Activated CD4-positive, alpha-beta memory T cell treated with anti-CD3 and anti-CD28 coated beads for 36 hours (primary cell): ENCODE measurements around the gene CROCC2. TPM values are rescaled to one million over a fixed set of nuclear protein-coding genes. Genes with fewer than 3 reads are reported as not detected.
A peak's percentile ranks its signal among the peaks of the same experiment; 100 is the strongest.

ENCODE experiments used
- CTCF ChIA-PET: fragments of 350-600 bp; sonication (Branson Sonifier 250); formaldehyde crosslinking; loops from one replicate; lab custom pipeline; 2021; ENCODE audit warnings: antibody characterized with exemption, inconsistent platforms; lab: Charles Lee
- POLR2A ChIA-PET: fragments of 350-600 bp; sonication (Branson Sonifier 250); formaldehyde crosslinking; loops from one replicate; lab custom pipeline; 2021; ENCODE audit warnings: antibody characterized with exemption; lab: Charles Lee
- DNase-seq: peaks from one replicate; pipeline ENCODE4 v3.0.0-alpha.2; 2020
- H3K27ac Mint-ChIP-seq: one replicate; pipeline ENCODE4 v1.8.0; 2021; ENCODE audit warnings: mixed read lengths
- H3K27me3 Mint-ChIP-seq: one replicate; pipeline ENCODE4 v1.8.0; 2021; ENCODE audit warnings: mixed read lengths
- H3K36me3 Mint-ChIP-seq: one replicate; pipeline ENCODE4 v1.8.0; 2021; ENCODE audit warnings: mixed read lengths
- H3K4me1 Mint-ChIP-seq: one replicate; pipeline ENCODE4 v1.8.0; 2021; ENCODE audit warnings: low read depth, mixed read lengths
- H3K4me3 Mint-ChIP-seq: one replicate; pipeline ENCODE4 v1.8.0; 2021; ENCODE audit warnings: mild to moderate bottlenecking, mixed read lengths
- H3K9me3 Mint-ChIP-seq: one replicate; pipeline ENCODE4 v1.8.0; 2021; ENCODE audit warnings: mixed read lengths
- intact Hi-C: fragments of 100-400 bp; cut with micrococcal nuclease; formaldehyde crosslinking; loops from one replicate; pipeline ENCODE4 v1.15.1; 2023
- total RNA-seq, 2 experiments: library from RNA; stranded (reverse); gene quantifications; one replicate each; pipeline ENCODE4 v1.2.3, GENCODE V29; 2021

CROCC2 gene
- total RNA-seq, 2 experiments from 2014 or later: not detected

DNA sequence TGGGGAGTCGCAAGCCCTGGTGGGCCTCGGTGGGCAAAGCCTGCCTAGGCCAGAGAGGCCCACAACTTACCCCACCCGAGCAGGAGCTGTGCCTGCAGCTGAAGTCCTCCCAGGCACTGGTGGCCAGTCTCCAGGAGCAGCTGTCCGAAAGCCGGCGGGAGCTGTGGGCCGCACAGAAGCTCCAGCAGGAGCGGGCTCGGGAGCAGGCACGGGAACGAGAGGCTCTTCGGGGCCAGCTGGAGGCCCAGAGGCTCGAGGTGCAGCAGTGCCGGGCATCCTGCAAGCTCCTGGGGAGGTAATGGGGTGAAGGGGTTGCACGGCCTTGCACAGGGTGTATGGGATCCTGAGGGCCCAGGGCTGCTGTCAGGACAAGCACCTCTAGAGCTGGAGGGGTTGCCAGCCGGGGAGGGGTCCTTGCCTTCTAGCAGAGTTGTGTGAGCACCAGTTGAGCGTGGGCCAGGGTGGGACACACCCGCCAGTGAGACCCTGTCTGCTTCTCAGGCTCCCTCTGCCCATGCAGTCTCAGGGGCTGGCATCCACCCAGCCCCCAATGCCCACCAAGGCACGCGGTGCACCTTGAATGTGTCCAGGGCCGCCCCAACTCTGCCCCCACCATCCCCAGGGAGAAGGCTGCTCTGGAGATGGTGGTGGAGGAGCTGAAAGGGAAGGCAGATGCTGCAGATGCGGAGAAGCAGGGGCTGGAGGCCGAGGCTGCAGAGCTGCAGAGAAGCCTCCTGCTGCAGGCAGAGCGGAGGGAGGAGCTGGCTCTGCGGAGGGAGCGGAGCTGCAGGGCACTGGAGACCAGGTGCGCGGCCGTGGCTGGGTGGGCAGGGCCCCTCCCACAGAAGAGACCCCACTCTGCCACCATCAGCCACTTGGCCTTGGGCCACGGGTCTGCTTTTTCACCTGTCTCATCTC is 27.2 kb downstream of the CROCC2 start:
- intact Hi-C loops: no loop called here
- peak; percentile 3 for DNase-seq

DNA sequence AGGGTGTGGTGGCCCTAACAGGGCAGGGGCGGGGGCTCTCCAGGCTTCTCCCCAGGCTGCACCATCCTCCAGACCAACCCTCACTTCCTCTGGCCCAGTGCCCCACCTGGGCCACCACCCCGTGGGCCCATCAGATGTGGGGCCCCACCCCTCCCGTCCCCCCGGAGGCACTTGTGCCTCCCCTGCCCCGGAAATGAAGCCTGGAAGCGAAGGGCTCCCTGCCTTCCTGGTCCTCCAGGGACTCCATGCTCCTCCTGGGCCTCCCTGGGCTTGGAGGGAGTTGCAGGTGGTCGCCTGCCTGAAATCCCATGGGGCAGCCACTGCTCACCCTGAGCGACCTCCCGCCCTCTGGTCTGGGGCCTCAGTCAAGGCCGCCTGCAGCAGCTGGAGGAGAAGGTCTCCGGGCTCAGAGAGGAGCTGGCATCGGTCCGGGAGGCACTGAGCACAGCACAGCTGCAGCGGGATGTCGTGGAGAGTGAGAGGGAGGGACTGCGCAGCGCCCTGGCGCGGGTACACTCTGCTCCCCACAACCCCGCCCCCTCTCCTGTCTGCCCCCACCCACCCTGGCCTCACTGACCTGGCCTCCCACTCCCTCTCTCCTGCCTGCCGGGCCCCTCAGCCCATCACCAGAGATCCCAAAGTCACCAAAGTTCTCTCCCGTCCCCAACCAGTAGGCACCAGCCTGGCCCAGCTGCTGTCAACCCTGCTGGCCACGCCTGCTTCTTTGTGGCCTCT is 28.0 kb downstream of the CROCC2 start:
- intact Hi-C loops: no loop called here
- peak; percentile 4 for DNase-seq
- CTCF ChIA-PET: interaction anchor here (1.2 kb wide), 1 partner anchor 20 kb away, joined by 3 read pairs; no protein-coding TSS in a partner anchor
- Mint-ChIP-seq H3K4me3 (no peak overlapping the region), H3K27ac (no peak overlapping the region), H3K9me3 (peaks cover 15% of the 10 kb centered on the region), H3K36me3 (no peaks in the 10 kb centered on the region), H3K4me1 (no peaks in the 10 kb centered on the region), H3K27me3 (peaks cover under 1% of the 10 kb centered on the region)
- POLR2A ChIA-PET: no interaction called here

More for the DNA sequence above, 27.2 kb downstream of the CROCC2 start:
- CTCF ChIA-PET: interaction anchor here (1.2 kb wide), 1 partner anchor 19 kb away, joined by 3 read pairs; no protein-coding TSS in a partner anchor
- H3K36me3 Mint-ChIP-seq: no peaks in the 10 kb centered on the region
- H3K27me3 Mint-ChIP-seq: peaks cover 9% of the 10 kb centered on the region
- H3K9me3 Mint-ChIP-seq: peaks cover 12% of the 10 kb centered on the region
- no peak overlapping the region for H3K27ac Mint-ChIP-seq
- no peak overlapping the region for H3K4me3 Mint-ChIP-seq
- no peaks in the 10 kb centered on the region for H3K4me1 Mint-ChIP-seq
- POLR2A ChIA-PET: no interaction called here

DNA sequence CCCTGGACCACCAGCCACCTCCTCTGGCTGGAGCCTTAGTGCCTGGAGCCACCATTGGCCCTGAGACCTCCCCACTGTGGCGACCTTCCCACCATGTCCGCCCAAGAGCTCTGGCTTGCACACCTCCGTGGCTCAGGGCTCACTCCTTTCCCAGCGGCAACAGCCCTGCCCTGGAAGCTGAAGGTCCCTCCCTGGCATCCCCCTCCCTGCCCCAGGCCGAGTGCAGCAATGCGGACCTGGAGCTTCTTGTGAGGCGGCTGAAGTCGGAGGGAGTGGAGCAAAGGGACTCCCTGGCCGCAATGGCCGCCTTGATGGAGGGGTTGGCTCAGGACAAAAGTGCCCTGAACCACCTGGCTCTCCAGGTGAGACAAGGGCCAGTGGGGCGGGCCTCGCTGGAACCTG is 28.6 kb downstream of the CROCC2 start:
- Mint-ChIP-seq H3K27ac (no peak overlapping the region), H3K4me1 (no peaks in the 10 kb centered on the region), H3K9me3 (peaks cover 15% of the 10 kb centered on the region), H3K27me3 (no peaks in the 10 kb centered on the region), H3K36me3 (no peaks in the 10 kb centered on the region), H3K4me3 (no peak overlapping the region)
- intact Hi-C loops: no loop called here
- DNase-seq: peak; percentile 6
- CTCF ChIA-PET: no interaction called here
- POLR2A ChIA-PET: no interaction called here

DNA sequence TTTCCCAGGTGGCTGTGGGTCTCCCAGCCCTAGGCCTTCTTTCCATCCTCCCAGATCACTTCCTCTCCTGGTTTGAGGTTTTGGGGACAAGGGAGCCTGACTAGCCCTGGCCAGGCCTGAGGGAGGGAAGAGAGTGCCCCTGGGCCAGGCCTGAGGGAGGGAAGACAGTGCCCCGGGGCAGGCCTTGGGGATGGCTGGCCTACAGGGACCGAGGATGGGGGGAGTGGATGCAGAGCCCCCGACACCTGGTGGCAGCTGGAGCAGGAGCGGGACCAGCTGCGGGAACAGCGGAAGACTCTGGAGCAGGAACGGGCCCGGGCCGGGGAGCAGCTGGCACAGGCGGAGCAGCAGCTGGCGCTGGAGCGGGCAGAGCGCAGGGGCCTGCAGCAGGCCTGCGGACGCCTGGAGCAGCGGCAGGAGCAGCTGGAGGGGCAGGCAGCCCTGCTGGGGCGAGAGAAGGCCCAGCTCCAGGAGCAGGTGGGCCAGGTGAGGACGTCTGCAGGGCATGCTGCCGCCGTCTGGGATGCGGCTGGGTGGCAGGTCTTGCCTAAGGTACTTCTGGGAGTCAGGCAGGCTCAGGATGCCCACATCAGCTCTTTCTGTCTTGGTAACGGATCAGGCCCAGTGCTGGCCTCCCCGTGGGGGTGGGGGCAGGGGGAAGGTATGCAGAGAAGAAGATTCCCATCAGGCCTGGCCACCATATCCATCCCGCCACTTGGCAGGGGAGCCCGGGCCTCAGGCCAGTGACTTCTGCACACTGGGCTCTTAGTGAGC is 29.2 kb downstream of the CROCC2 start:
- intact Hi-C loops: no loop called here
- Mint-ChIP-seq H3K27ac (no peak overlapping the region), H3K36me3 (no peaks in the 10 kb centered on the region), H3K4me1 (no peaks in the 10 kb centered on the region), H3K9me3 (peaks cover 15% of the 10 kb centered on the region), H3K4me3 (no peak overlapping the region), H3K27me3 (peaks cover under 1% of the 10 kb centered on the region)
- ChIA-PET CTCF (interaction anchor here (1.0 kb wide), 1 partner anchor 21 kb away, joined by 3 read pairs; no protein-coding TSS in a partner anchor), POLR2A (no interaction called here)
- peak; percentile 4 for DNase-seq

DNA sequence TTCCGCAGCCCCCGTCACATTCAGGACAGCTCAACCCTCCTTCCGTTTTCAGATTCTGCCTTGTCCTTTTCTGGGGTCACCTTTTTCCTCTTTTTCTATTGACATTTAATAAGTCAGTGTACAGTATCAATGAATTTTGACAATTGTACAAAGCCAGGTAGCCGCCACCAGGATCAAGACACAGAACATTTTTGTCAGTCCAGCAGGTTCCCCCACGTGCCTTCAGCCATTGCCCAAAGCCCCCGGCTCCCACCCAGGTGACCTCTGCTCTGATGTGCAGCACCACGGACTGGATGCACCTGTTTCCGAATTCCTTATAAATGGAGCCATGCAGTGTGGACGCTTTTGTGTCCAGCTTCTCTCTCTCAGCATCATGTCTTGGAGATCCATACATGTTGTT is 30.0 kb downstream of the CROCC2 start:
- Mint-ChIP-seq H3K4me3 (no peak overlapping the region), H3K9me3 (peaks cover 17% of the 10 kb centered on the region), H3K27ac (no peak overlapping the region), H3K4me1 (no peaks in the 10 kb centered on the region), H3K27me3 (peaks cover 9% of the 10 kb centered on the region), H3K36me3 (no peaks in the 10 kb centered on the region)
- ChIA-PET CTCF (interaction anchor here (1.0 kb wide), 1 partner anchor 22 kb away, joined by 3 read pairs; no protein-coding TSS in a partner anchor), POLR2A (no interaction called here)
- intact Hi-C loops: no loop called here
- peak; percentile 2 for DNase-seq

DNA sequence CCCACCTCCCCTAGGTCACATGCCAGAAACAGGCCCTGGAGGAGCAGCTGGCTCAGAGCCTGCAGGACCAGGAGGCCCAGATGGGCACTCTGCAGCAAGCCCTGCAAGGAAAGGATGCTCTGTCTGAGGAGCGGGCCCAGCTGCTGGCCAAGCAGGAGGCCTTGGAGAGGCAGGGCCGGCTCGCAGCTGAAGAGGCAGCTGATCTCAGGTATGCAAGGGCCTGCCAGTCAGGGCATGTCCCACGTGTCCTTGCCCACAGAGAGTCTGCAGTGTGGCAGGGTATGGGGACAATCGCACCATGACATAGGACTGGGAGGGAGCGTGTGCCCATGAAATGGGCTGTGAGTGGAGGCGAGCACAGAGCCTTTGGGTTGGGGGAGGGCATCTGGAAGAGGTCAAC is 39.9 kb downstream of the CROCC2 start:
- peaks cover 6% of the 10 kb centered on the region for H3K9me3 Mint-ChIP-seq
- H3K4me3 Mint-ChIP-seq: no peak overlapping the region
- H3K4me1 Mint-ChIP-seq: no peaks in the 10 kb centered on the region
- H3K27me3 Mint-ChIP-seq: peaks cover 2% of the 10 kb centered on the region
- intact Hi-C loops: no loop called here
- H3K36me3 Mint-ChIP-seq: no peaks in the 10 kb centered on the region
- ChIA-PET POLR2A (no interaction called here), CTCF (no interaction called here)
- peak; percentile 5 for DNase-seq
- H3K27ac Mint-ChIP-seq: no peak overlapping the region

DNA sequence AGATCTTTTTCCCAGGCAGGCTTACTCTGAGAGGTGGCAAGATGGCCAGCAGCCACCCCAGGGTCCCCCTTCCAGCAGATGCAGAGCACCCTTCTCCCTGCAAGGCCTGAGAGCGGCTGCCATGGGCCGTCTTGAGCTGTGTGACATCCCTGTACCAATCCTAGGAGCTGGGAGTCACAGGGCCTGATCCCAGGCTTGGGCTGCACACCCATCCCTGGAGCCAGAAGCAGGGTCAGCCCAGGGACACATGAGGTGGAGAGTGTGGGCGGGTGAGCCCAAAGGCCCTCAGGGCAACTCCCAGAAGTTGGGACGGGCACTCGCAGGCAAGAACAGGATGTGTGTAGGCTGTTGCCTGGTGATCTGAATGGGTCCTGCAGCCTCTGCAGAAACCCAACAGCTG is 40.5 kb downstream of the CROCC2 start:
- CTCF ChIA-PET: no interaction called here
- intact Hi-C loops: no loop called here
- H3K27me3 Mint-ChIP-seq: no peaks in the 10 kb centered on the region

DNA sequence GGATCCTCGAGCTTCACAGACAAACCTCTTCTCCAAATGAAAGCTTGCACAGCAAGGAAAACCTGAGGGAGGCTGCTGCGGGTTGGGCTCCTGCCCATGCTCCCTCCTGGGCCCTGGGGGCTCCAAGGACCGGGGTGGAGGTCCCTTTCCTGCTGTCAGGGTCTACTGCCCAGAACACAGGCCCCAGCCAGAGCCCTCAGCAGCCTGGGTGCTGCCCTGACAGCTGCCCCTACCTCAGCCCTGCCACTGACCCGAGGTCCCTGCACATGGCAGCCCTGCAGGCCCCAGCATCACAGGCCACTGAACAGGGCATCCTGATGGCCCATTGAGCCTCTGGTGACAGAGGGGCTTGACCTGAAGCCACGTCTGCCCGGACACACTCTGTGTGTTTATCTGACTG is 41.0 kb downstream of the CROCC2 start:
- CTCF ChIA-PET: no interaction called here
- intact Hi-C loops: no loop called here
- no peaks in the 10 kb centered on the region for H3K9me3 Mint-ChIP-seq
- no peaks in the 10 kb centered on the region for H3K4me1 Mint-ChIP-seq
- POLR2A ChIA-PET: no interaction called here
- H3K36me3 Mint-ChIP-seq: no peaks in the 10 kb centered on the region
- H3K4me3 Mint-ChIP-seq: no peak overlapping the region
- no peak overlapping the region for H3K27ac Mint-ChIP-seq
- no peaks in the 10 kb centered on the region for H3K27me3 Mint-ChIP-seq
- no peak for DNase-seq

More for the DNA sequence above, 40.5 kb downstream of the CROCC2 start:
- no peak overlapping the region for H3K4me3 Mint-ChIP-seq
- H3K36me3 Mint-ChIP-seq: no peaks in the 10 kb centered on the region
- no peak for DNase-seq
- no peak overlapping the region for H3K27ac Mint-ChIP-seq
- POLR2A ChIA-PET: no interaction called here
- no peaks in the 10 kb centered on the region for H3K4me1 Mint-ChIP-seq
- H3K9me3 Mint-ChIP-seq: peaks cover 2% of the 10 kb centered on the region

DNA sequence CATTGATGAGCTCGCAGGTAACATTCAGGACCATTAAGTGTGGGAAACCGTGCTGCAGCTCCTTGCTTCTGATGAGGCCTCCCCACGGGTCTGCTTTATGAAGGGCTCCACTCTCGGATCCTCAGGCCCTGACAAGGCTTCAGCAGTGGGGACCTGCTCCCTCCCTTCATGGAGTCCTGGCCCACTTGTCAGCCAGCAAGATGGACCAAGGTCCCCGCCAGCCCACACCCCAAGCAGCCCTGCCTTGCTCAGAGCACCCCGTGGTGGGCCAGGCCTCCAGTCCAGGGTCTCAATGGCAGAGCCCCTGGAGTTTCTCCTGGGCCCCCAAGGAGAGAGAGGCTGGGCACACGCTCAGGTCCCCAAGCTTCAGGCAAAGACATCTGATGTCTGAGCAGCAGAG is 41.5 kb downstream of the CROCC2 start:
- no peaks in the 10 kb centered on the region for H3K9me3 Mint-ChIP-seq
- ChIA-PET POLR2A (no interaction called here), CTCF (no interaction called here)
- no peak overlapping the region for H3K27ac Mint-ChIP-seq
- no peaks in the 10 kb centered on the region for H3K27me3 Mint-ChIP-seq
- DNase-seq: no peak
- intact Hi-C loops: no loop called here
- no peak overlapping the region for H3K4me3 Mint-ChIP-seq
- no peaks in the 10 kb centered on the region for H3K4me1 Mint-ChIP-seq
- no peaks in the 10 kb centered on the region for H3K36me3 Mint-ChIP-seq

DNA sequence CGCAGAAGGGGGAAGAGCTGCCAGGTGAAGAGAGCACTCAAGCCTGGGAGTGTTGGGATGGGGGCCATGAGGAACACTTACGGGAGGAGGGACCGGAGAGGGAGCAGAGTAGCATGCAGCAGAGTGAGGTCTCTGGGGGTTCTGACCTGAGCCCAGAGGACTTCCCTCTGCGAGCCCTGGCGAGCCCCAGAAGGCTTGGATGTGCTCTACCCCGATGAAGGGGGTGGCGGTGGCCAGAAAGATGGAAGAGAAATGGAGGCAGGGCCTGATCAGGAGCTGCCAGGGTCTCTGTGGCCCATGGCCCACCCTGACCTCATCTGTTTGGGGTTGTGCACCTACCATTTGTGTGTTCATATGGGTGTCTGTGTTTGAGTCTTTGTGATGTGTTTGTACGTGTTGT is 42.0 kb downstream of the CROCC2 start:
- H3K4me1 Mint-ChIP-seq: no peaks in the 10 kb centered on the region
- no peak overlapping the region for H3K4me3 Mint-ChIP-seq
- intact Hi-C loops: no loop called here
- H3K9me3 Mint-ChIP-seq: no peaks in the 10 kb centered on the region
- ChIA-PET POLR2A (no interaction called here), CTCF (no interaction called here)
- H3K36me3 Mint-ChIP-seq: no peaks in the 10 kb centered on the region
- H3K27me3 Mint-ChIP-seq: no peaks in the 10 kb centered on the region
- no peak for DNase-seq
- H3K27ac Mint-ChIP-seq: no peak overlapping the region

DNA sequence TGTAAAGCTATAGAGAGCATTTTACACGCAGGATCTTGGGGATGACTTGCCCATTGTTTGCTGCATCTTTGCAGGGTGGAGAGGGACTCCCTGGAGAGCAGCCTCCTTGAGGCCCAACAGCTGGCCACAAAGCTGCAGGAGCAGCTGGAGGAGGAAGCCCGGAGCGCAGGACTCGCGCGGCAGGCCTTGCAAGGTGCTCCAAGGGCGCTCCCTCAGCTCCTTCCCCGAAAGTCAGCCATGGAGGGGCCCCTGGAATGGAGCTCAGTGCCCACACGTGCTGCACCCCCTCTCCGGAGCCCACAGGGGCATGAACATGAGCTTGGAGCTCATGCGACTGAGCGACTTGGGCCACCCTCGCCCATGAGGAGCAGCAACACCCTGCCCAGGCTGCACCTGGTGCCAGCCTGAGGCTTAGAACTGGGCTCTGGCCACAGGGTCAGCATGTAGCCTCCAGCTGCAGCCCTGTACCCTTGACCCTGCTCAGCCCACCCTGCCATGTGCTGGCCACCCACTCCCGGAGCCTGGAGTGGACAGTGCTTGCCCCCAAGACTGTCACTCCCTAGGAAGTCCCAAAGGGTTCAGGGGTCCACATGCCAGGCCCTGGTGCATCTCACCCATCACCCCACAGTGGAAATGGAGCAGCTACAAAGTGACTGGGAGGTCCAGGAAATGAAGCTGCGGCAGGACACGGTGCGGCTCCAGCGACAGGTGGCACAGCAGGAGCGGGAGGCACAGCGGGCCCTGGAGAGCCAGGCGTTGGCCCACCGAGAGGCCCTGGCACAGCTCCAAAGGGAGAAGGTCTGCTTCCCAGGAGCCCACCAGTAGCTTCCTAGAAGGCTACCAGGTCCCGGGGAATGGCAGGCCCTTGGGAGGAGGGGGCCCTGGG is 43.0 kb downstream of the CROCC2 start:
- DNase-seq: no peak
- POLR2A ChIA-PET: no interaction called here
- H3K9me3 Mint-ChIP-seq: no peaks in the 10 kb centered on the region

More for the DNA sequence above, 43.0 kb downstream of the CROCC2 start:
- intact Hi-C loops: no loop called here
- H3K4me3 Mint-ChIP-seq: no peak overlapping the region
- CTCF ChIA-PET: no interaction called here
- H3K27me3 Mint-ChIP-seq: no peaks in the 10 kb centered on the region
- no peak overlapping the region for H3K27ac Mint-ChIP-seq
- H3K36me3 Mint-ChIP-seq: no peaks in the 10 kb centered on the region
- no peaks in the 10 kb centered on the region for H3K4me1 Mint-ChIP-seq
